Liver (tissue), 9 donors: ENCODE data around the gene LRPPRC. TPM values are rescaled to one million over a fixed set of nuclear protein-coding genes. Genes with fewer than 3 reads are reported as not detected.

Source experiments
- DNase-seq: peaks from one replicate; pipeline ENCODE4 v3.0.0-alpha.2; 2017; ENCODE audit warnings: low spot score
- H3K27ac ChIP-seq, 2 donors: one replicate each; pipeline ENCODE4 v1.7.0; 2013; ENCODE audit warnings: inconsistent platforms in 2 of 2, low read length in 2 of 2, control low read depth in 1 of 2, low read depth in 1 of 2, mild to moderate bottlenecking in 1 of 2
- H3K27me3 ChIP-seq, 4 donors: one replicate each; pipeline versions ENCODE4 v1.6.1 to v1.7.0; 2013; ENCODE audit warnings: low read length in 3 of 4, inconsistent platforms in 1 of 4, mild to moderate bottlenecking in 1 of 4, moderate library complexity in 1 of 4; ENCODE audit not compliant: control insufficient read depth in 4 of 4, insufficient read depth in 4 of 4
- H3K36me3 ChIP-seq, 4 donors: one replicate each; pipeline versions ENCODE4 v1.6.1 to v1.7.0; 2013; ENCODE audit warnings: low read length in 3 of 4, mild to moderate bottlenecking in 3 of 4, low read depth in 1 of 4, moderate library complexity in 1 of 4; ENCODE audit not compliant: control insufficient read depth in 4 of 4, insufficient read depth in 3 of 4
- H3K4me1 ChIP-seq, 4 donors: one replicate each; pipeline versions ENCODE4 v1.6.1 to v1.7.0; 2013; ENCODE audit warnings: low read length in 3 of 4, mild to moderate bottlenecking in 3 of 4, moderate library complexity in 1 of 4; ENCODE audit not compliant: control insufficient read depth in 4 of 4, insufficient read depth in 4 of 4
- H3K4me3 ChIP-seq, 3 donors: one replicate each; pipeline versions ENCODE4 v1.6.1 to v1.7.0; 2013; ENCODE audit warnings: low read length in 3 of 3, control low read depth in 1 of 3, low read depth in 1 of 3, mild to moderate bottlenecking in 1 of 3
- H3K9ac ChIP-seq, 2 donors: one replicate each; pipeline ENCODE4 v1.7.0; 2013; ENCODE audit warnings: low read length in 2 of 2, mild to moderate bottlenecking in 2 of 2, moderate library complexity in 2 of 2, control low read depth in 1 of 2, low read depth in 1 of 2
- H3K9me3 ChIP-seq, 4 donors: one replicate each; pipeline versions ENCODE4 v1.6.1 to v1.7.0; 2013; ENCODE audit warnings: low read length in 3 of 4; ENCODE audit not compliant: control insufficient read depth in 4 of 4
- EGR1 ChIP-seq, 2 donors: IDR thresholded peaks; 2 replicates each; pipeline ENCODE4 v1.6.1; 2016 to 2018; ENCODE audit warnings: antibody characterized with exemption in 2 of 2, low read depth in 2 of 2
- FOXA1 ChIP-seq: IDR thresholded peaks from 2 replicates; pipeline ENCODE4 v1.6.1; 2016; ENCODE audit warnings: antibody characterized with exemption
- FOXA2 ChIP-seq: IDR thresholded peaks from 2 replicates; pipeline ENCODE4 v1.6.1; 2016; ENCODE audit warnings: antibody characterized with exemption
- GABPA ChIP-seq, 2 donors: IDR thresholded peaks in 1 of 2; conservative IDR thresholded peaks in 1 of 2; 2 replicates each; pipeline ENCODE4 v1.6.1; 2016; ENCODE audit warnings: antibody characterized with exemption in 2 of 2, mild to moderate bottlenecking in 1 of 2, moderate library complexity in 1 of 2
- HNF4A ChIP-seq, 2 donors: conservative IDR thresholded peaks; 2 replicates each; pipeline ENCODE4 v1.6.1; 2016; ENCODE audit warnings: antibody characterized with exemption in 2 of 2, mild to moderate bottlenecking in 2 of 2
- HNF4G ChIP-seq: IDR thresholded peaks from 2 replicates; pipeline ENCODE4 v1.6.1; 2016; ENCODE audit warnings: antibody characterized with exemption
- JUND ChIP-seq, 2 donors: IDR thresholded peaks; 2 replicates each; pipeline ENCODE4 v1.6.1; 2016; ENCODE audit warnings: antibody characterized with exemption in 2 of 2
- NR2F2 ChIP-seq: IDR thresholded peaks from 2 replicates; pipeline ENCODE4 v1.6.1; 2016; ENCODE audit warnings: antibody characterized with exemption
- RAD21 ChIP-seq, 2 donors: IDR thresholded peaks; 2 replicates each; pipeline ENCODE4 v1.6.1; 2016; ENCODE audit warnings: antibody characterized with exemption in 2 of 2, mild to moderate bottlenecking in 2 of 2
- RXRA ChIP-seq, 2 donors: IDR thresholded peaks; 2 replicates each; pipeline ENCODE4 v1.6.1; 2017 to 2018; ENCODE audit warnings: antibody characterized with exemption in 2 of 2, mild to moderate bottlenecking in 1 of 2
- SP1 ChIP-seq: IDR thresholded peaks from 2 replicates; pipeline ENCODE4 v1.6.1; 2018; ENCODE audit warnings: antibody characterized with exemption, mild to moderate bottlenecking
- TAF1 ChIP-seq: conservative IDR thresholded peaks from 2 replicates; pipeline ENCODE4 v1.6.1; 2016; ENCODE audit warnings: antibody characterized with exemption, mild to moderate bottlenecking
- YY1 ChIP-seq: IDR thresholded peaks from 2 replicates; pipeline ENCODE4 v1.6.1; 2016; ENCODE audit warnings: antibody characterized with exemption, mild to moderate bottlenecking
- WGBS: extraction: QIAGEN DNeasy Blood & Tissue Kit; methylation state at CpG from one replicate; pipeline ENCODE4 v1.1.7; 2013; 5-methylcytosine and 5-hydroxymethylcytosine counted together
- polyA plus RNA-seq, 2 donors: library from polyadenylated mRNA; stranded (reverse) in 1 of 2; unstranded in 1 of 2; fragments of 200-250 nt in 1 of 2; fragments of >200 nt in 1 of 2; fragmentation: Nextera tagmentation in 1 of 2; extraction: Ambion mirVana in 1 of 2; gene quantifications; one replicate each; pipeline versions ENCODE4 v1.2.1 to v1.2.3, GENCODE V29; 2013 to 2015
- total RNA-seq, 2 donors: library from RNA; depleted of rRNA; stranded (reverse); fragments of >200 nt; gene quantifications; one replicate each; pipeline ENCODE4 v1.2.3, GENCODE V29; 2014
- TF ChIP-seq, protein P1 (sequence below): IDR thresholded peaks from 2 replicates; pipeline ENCODE4 v1.6.1; 2016; ENCODE audit warnings: antibody characterized with exemption
- TF ChIP-seq, protein P2 (sequence below): IDR thresholded peaks from 2 replicates; pipeline ENCODE4 v1.6.1; 2016; ENCODE audit warnings: antibody characterized with exemption
- TF ChIP-seq, protein P3 (sequence below): IDR thresholded peaks from 2 replicates; pipeline ENCODE4 v1.6.1; 2016; ENCODE audit warnings: antibody characterized with exemption, mild to moderate bottlenecking
- TF ChIP-seq, protein P4 (sequence below): IDR thresholded peaks from 2 replicates; pipeline ENCODE4 v1.6.1; 2016; ENCODE audit warnings: antibody characterized with exemption
- TF ChIP-seq, protein P5 (sequence below): fragments of 150-350 bp; IDR thresholded peaks from 2 replicates; pipeline ENCODE4 v1.5.1; 2017; ENCODE audit warnings: improper control_type of control experiment, low read depth, low read length; ENCODE audit not compliant: missing input control
- donor health status: healthy.
- donor health status: healthy.
- donor health status: healthy.
- donor health status: healthy.
- donor health status: healthy.

LRPPRC gene
- total and polyA plus RNA-seq, 4 donors, result 24.5 to 62.3 (median 34.4) TPM

DNA sequence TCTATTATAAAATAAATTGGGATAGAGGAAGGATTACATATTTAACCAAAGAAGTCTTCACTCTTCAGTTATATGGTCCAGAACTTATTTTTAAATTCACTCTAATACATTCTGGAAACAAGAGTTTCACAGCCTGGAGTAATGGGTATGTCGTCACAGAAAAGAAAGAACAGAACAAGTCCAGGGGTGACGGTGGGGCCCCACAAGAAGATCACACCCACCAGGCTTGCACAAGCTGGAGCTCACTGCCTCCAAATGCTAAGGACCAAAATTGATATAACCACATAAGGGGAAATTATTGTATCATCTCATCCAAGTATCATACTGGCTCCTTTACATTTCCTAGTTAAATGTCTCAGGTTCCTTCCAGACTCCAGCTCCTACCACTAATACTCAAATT is 11.3 kb downstream of the LRPPRC start:
- TF ChIP-seq, protein P1, sequence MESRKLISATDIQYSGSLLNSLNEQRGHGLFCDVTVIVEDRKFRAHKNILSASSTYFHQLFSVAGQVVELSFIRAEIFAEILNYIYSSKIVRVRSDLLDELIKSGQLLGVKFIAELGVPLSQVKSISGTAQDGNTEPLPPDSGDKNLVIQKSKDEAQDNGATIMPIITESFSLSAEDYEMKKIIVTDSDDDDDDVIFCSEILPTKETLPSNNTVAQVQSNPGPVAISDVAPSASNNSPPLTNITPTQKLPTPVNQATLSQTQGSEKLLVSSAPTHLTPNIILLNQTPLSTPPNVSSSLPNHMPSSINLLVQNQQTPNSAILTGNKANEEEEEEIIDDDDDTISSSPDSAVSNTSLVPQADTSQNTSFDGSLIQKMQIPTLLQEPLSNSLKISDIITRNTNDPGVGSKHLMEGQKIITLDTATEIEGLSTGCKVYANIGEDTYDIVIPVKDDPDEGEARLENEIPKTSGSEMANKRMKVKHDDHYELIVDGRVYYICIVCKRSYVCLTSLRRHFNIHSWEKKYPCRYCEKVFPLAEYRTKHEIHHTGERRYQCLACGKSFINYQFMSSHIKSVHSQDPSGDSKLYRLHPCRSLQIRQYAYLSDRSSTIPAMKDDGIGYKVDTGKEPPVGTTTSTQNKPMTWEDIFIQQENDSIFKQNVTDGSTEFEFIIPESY, result no peak
- TF ChIP-seq NR2F2 (no peak), JUND (IDR thresholded peaks at IDR 0.05) (no peak), RXRA (IDR thresholded peaks at IDR 0.05) (no peak), FOXA1 (no peak), RAD21 (IDR thresholded peaks at IDR 0.05) (no peak), TAF1 (no peak), EGR1 (IDR thresholded peaks at IDR 0.05; ENCODE audit: low read depth in 2 of 2) (no peak), FOXA2 (no peak), GABPA (IDR thresholded peaks at IDR 0.05 in 1 of 2, conservative IDR thresholded peaks at IDR 0.05 in 1 of 2) (no peak), YY1 (no peak), SP1 (no peak)
- TF ChIP-seq, protein P2, sequence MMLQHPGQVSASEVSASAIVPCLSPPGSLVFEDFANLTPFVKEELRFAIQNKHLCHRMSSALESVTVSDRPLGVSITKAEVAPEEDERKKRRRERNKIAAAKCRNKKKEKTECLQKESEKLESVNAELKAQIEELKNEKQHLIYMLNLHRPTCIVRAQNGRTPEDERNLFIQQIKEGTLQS, result no peak
- TF ChIP-seq, protein P3, sequence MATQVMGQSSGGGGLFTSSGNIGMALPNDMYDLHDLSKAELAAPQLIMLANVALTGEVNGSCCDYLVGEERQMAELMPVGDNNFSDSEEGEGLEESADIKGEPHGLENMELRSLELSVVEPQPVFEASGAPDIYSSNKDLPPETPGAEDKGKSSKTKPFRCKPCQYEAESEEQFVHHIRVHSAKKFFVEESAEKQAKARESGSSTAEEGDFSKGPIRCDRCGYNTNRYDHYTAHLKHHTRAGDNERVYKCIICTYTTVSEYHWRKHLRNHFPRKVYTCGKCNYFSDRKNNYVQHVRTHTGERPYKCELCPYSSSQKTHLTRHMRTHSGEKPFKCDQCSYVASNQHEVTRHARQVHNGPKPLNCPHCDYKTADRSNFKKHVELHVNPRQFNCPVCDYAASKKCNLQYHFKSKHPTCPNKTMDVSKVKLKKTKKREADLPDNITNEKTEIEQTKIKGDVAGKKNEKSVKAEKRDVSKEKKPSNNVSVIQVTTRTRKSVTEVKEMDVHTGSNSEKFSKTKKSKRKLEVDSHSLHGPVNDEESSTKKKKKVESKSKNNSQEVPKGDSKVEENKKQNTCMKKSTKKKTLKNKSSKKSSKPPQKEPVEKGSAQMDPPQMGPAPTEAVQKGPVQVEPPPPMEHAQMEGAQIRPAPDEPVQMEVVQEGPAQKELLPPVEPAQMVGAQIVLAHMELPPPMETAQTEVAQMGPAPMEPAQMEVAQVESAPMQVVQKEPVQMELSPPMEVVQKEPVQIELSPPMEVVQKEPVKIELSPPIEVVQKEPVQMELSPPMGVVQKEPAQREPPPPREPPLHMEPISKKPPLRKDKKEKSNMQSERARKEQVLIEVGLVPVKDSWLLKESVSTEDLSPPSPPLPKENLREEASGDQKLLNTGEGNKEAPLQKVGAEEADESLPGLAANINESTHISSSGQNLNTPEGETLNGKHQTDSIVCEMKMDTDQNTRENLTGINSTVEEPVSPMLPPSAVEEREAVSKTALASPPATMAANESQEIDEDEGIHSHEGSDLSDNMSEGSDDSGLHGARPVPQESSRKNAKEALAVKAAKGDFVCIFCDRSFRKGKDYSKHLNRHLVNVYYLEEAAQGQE, result no peak
- TF ChIP-seq, protein P4, sequence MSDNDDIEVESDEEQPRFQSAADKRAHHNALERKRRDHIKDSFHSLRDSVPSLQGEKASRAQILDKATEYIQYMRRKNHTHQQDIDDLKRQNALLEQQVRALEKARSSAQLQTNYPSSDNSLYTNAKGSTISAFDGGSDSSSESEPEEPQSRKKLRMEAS, result no peak
- TF ChIP-seq, protein P5, sequence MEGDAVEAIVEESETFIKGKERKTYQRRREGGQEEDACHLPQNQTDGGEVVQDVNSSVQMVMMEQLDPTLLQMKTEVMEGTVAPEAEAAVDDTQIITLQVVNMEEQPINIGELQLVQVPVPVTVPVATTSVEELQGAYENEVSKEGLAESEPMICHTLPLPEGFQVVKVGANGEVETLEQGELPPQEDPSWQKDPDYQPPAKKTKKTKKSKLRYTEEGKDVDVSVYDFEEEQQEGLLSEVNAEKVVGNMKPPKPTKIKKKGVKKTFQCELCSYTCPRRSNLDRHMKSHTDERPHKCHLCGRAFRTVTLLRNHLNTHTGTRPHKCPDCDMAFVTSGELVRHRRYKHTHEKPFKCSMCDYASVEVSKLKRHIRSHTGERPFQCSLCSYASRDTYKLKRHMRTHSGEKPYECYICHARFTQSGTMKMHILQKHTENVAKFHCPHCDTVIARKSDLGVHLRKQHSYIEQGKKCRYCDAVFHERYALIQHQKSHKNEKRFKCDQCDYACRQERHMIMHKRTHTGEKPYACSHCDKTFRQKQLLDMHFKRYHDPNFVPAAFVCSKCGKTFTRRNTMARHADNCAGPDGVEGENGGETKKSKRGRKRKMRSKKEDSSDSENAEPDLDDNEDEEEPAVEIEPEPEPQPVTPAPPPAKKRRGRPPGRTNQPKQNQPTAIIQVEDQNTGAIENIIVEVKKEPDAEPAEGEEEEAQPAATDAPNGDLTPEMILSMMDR, result no peak
- Histone ChIP-seq H3K4me3 (no peak overlapping the region), H3K9ac (no peak overlapping the region), H3K4me1 (no peaks in the 10 kb centered on the region), H3K27ac (no peak overlapping the region), H3K9me3 (no peaks in the 10 kb centered on the region), H3K36me3 (peaks cover 1 to 13% (median 8%) of the 10 kb centered on the region in 4 donors), H3K27me3 (no peaks in the 10 kb centered on the region)
- no peak for DNase-seq
- WGBS, result 92% methylated on average over 2 of the region's 2 CpGs

DNA sequence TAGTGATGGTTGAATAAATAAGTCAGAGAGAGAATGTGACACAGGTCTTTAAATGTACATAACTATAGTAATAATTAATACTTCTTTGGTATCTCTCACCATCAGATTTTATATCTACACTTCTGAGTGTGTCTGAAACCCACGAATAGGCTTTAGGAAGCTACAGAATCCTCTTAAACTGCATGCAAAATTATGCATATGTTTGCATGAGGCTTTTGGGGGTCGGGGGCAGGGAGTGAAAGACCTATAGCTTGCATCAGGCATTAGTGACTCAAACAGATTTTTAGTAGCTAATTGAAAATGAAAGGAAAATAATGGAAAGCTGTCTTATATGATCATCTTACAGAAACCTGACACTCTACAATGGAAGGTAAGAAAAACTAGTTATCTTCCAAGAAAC is 14.9 kb downstream of the LRPPRC start:
- peaks cover 0 to 34% (median 23%) of the 10 kb centered on the region in 4 donors for H3K36me3 ChIP-seq
- H3K9me3 ChIP-seq, result no peaks in the 10 kb centered on the region
- H3K27me3 ChIP-seq, result no peaks in the 10 kb centered on the region
- DNase-seq, result no peak
- TF ChIP-seq JUND (IDR thresholded peaks at IDR 0.05) (no peak), HNF4G (no peak), HNF4A (conservative IDR thresholded peaks at IDR 0.05) (no peak), SP1 (no peak), GABPA (IDR thresholded peaks at IDR 0.05 in 1 of 2, conservative IDR thresholded peaks at IDR 0.05 in 1 of 2) (no peak)
- TF ChIP-seq, protein P4, result no peak
- TF ChIP-seq, protein P5, result no peak
- WGBS, result 92% methylated on average over 2 of the region's 2 CpGs
- no peaks in the 10 kb centered on the region for H3K4me1 ChIP-seq
- H3K4me3 ChIP-seq, result no peak overlapping the region
- H3K27ac ChIP-seq, result no peak overlapping the region
- H3K9ac ChIP-seq, result no peak overlapping the region
